Measurements from ENCODE around the gene PTPRT. TPM values are rescaled to one million over a fixed set of nuclear protein-coding genes. Genes with fewer than 3 reads are reported as not detected.

The PTPRT gene
- polyA plus RNA-seq, 1 of the 3 experiments (the other 2 are of a cell fraction): not detected

- TF ChIP-seq CTCF (IDR thresholded peaks at IDR 0.05): no peak
Measured at GRCh38 chr20:42846784-42847490, 342.8 kb downstream of the PTPRT start (continued).

GRCh38 chr20:42844751-42845150, 345.0 kb downstream of the PTPRT start:
- CTCF ChIA-PET: no interaction called here
- 34% methylated on average over 6 of the region's 6 CpGs for WGBS (ENCODE audit: low lambda C conversion rate)
- Histone ChIP-seq H3K79me2 (ENCODE audit: insufficient read depth) (no peaks in the 10 kb centered on the region), H3K27ac (ENCODE audit: low read depth in 2 of 2, low read length in 1 of 2) (no peak overlapping the region), H3K4me3 (ENCODE audit: low read depth in 2 of 2, low read length in 1 of 2) (no peak overlapping the region), H4K20me1 (ENCODE audit: insufficient read depth) (no peaks in the 10 kb centered on the region), H3K27me3 (ENCODE audit: insufficient read depth) (no peaks in the 10 kb centered on the region), H3K36me3 (replicated peaks in 1 of 2; ENCODE audit: control insufficient read depth in 1 of 2, insufficient read depth in 2 of 2, low read length in 1 of 2) (no peaks in the 10 kb centered on the region), H3K4me1 (ENCODE audit: control insufficient read depth in 1 of 2, insufficient read depth in 2 of 2, low read depth in 1 of 2, low read length in 1 of 2) (no peaks in the 10 kb centered on the region), H3K9ac (no peak overlapping the region), H3K9me2 (no peaks in the 10 kb centered on the region), H3K9me3 (no peaks in the 10 kb centered on the region), H2AFZ (ENCODE audit: low read depth) (no peak overlapping the region), H3K4me2 (no peak overlapping the region), H3F3A (replicated peaks; ENCODE audit: insufficient read depth) (no peaks in the 10 kb centered on the region)
- POLR2A ChIA-PET: no interaction called here
- TF ChIP-seq NFIC (IDR thresholded peaks at IDR 0.05; ENCODE audit: borderline replicate concordance) (no peak), USF2 (IDR thresholded peaks at IDR 0.05; ENCODE audit: borderline replicate concordance, low read depth, low read length) (no peak), REST (IDR thresholded peaks at IDR 0.05; ENCODE audit: low read depth, low read length) (no peak), SIN3A (IDR thresholded peaks at IDR 0.05; ENCODE audit: borderline replicate concordance, low read depth, low read length) (no peak), CHD2 (IDR thresholded peaks at IDR 0.05; ENCODE audit: low read length, partially characterized antibody) (no peak), MXI1 (IDR thresholded peaks at IDR 0.05; ENCODE audit: low read depth, low read length) (no peak), GATA2 (CRISPR knock-in tag; IDR thresholded peaks at IDR 0.05) (no peak), CTCF (IDR thresholded peaks at IDR 0.05) (no peak), FOXM1 (IDR thresholded peaks at IDR 0.05; ENCODE audit: low read depth) (no peak), RAD21 (IDR thresholded peaks at IDR 0.05; ENCODE audit: low read length) (no peak), ZBTB33 (IDR thresholded peaks at IDR 0.05; ENCODE audit: borderline replicate concordance, low read depth) (no peak), USF1 (IDR thresholded peaks at IDR 0.05; ENCODE audit: borderline replicate concordance, low read depth) (no peak)
- DNase-seq: no peak

Measured in SK-N-SH (cell line).